ENCODE measurements around the gene ALK. TPM values are rescaled to one million over a fixed set of nuclear protein-coding genes. Genes with fewer than 3 reads are reported as not detected.

The ALK gene
- polyA plus RNA-seq, 3 donors, result not detected

DNA sequence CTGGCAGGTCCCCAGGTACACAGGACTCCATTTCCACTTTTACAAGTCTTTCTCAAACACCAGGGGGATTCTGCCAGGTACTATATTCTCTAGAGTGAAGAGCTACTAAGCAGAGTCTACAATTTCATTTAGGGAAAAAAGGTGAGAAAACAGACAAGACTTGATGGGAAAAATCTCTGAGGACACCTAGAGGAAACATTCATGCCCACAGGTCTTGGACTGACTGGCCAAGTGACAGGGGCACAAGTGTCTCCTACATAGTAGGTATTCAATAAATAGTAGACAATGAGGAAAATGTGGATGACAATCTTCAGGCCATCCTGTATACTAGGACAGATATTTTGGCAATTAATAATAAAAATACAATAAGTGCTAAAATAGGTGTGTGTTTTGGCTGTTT lies 577.6 kb downstream of the ALK start:
- Mint-ChIP-seq H3K9me3 (no peaks in the 10 kb centered on the region), H3K36me3 (no peaks in the 10 kb centered on the region), H3K27me3 (ENCODE audit: low read depth in 3 of 3) (peaks cover 5 to 8% (median 5%) of the 10 kb centered on the region in 3 donors), H3K27ac (no peak overlapping the region), H3K4me3 (no peak overlapping the region), H3K4me1 (no peaks in the 10 kb centered on the region)
- no peaks in the 10 kb centered on the region for H3K27me3 ChIP-seq (ENCODE audit: control insufficient read depth in 2 of 2, insufficient read depth in 2 of 2, low read length in 2 of 2)
- no peaks in the 10 kb centered on the region for H3K36me3 ChIP-seq (replicated peaks in 1 of 2; ENCODE audit: control insufficient read depth in 1 of 2, insufficient read depth in 2 of 2, low read length in 2 of 2)
- no peak overlapping the region for H2AFZ ChIP-seq (ENCODE audit: insufficient read depth, low read depth, low read length, poor library complexity, severe bottlenecking)
- no peaks in the 10 kb centered on the region for H3K9me3 ChIP-seq (replicated peaks in 1 of 2; ENCODE audit: control insufficient read depth in 1 of 2, insufficient read depth in 1 of 2, low read length in 2 of 2)
- no peak overlapping the region for H3K27ac ChIP-seq (ENCODE audit: low read depth in 1 of 2, low read length in 2 of 2)
- H3K9ac ChIP-seq (ENCODE audit: insufficient read depth, low read length, poor library complexity, severe bottlenecking), result no peak overlapping the region
- H3K4me3 ChIP-seq (replicated peaks in 1 of 3; ENCODE audit: low read depth in 2 of 3, low read length in 3 of 3), result no peak overlapping the region
- no peaks in the 10 kb centered on the region for H4K20me1 ChIP-seq (ENCODE audit: insufficient read depth, low read length)
- no peak overlapping the region for H3K4me2 ChIP-seq (replicated peaks; ENCODE audit: extremely low read depth, low read length, poor library complexity, severe bottlenecking)
- intact Hi-C loops (cut with micrococcal nuclease), result no loop called here
- no peak for DNase-seq
- TF ChIP-seq, protein P1, sequence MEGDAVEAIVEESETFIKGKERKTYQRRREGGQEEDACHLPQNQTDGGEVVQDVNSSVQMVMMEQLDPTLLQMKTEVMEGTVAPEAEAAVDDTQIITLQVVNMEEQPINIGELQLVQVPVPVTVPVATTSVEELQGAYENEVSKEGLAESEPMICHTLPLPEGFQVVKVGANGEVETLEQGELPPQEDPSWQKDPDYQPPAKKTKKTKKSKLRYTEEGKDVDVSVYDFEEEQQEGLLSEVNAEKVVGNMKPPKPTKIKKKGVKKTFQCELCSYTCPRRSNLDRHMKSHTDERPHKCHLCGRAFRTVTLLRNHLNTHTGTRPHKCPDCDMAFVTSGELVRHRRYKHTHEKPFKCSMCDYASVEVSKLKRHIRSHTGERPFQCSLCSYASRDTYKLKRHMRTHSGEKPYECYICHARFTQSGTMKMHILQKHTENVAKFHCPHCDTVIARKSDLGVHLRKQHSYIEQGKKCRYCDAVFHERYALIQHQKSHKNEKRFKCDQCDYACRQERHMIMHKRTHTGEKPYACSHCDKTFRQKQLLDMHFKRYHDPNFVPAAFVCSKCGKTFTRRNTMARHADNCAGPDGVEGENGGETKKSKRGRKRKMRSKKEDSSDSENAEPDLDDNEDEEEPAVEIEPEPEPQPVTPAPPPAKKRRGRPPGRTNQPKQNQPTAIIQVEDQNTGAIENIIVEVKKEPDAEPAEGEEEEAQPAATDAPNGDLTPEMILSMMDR (IDR thresholded peaks at IDR 0.05), result no peak
- no peaks in the 10 kb centered on the region for H3K79me2 ChIP-seq (ENCODE audit: insufficient read depth, low read length)
- H3K4me1 ChIP-seq (ENCODE audit: control insufficient read depth in 1 of 2, insufficient read depth in 2 of 2, low read length in 2 of 2), result no peaks in the 10 kb centered on the region

GRCh38 chr2:29336341-29337241 lies 584.8 kb downstream of the ALK start:
- H3K4me3 Mint-ChIP-seq, result no peak overlapping the region
- no peaks in the 10 kb centered on the region for H3K79me2 ChIP-seq (ENCODE audit: insufficient read depth, low read length)
- H3K9me3 Mint-ChIP-seq, result no peaks in the 10 kb centered on the region
- intact Hi-C loops (cut with micrococcal nuclease), result loop anchor here in 1 of 2 donors (5.0 kb wide), 1 partner anchor 34 kb away; no protein-coding TSS in a partner anchor
- no peak for DNase-seq
- H3K9ac ChIP-seq (ENCODE audit: insufficient read depth, low read length, poor library complexity, severe bottlenecking), result no peak overlapping the region
- H3K27ac Mint-ChIP-seq, result no peak overlapping the region
- TF ChIP-seq, protein P1 (IDR thresholded peaks at IDR 0.05), result no peak
- no peaks in the 10 kb centered on the region for H3K36me3 Mint-ChIP-seq
- H2AFZ ChIP-seq (ENCODE audit: insufficient read depth, low read depth, low read length, poor library complexity, severe bottlenecking), result no peak overlapping the region
- no peaks in the 10 kb centered on the region for H3K36me3 ChIP-seq (replicated peaks in 1 of 2; ENCODE audit: control insufficient read depth in 1 of 2, insufficient read depth in 2 of 2, low read length in 2 of 2)
- H3K27me3 ChIP-seq (ENCODE audit: control insufficient read depth in 2 of 2, insufficient read depth in 2 of 2, low read length in 2 of 2), result no peaks in the 10 kb centered on the region
- no peaks in the 10 kb centered on the region for H3K4me1 ChIP-seq (ENCODE audit: control insufficient read depth in 1 of 2, insufficient read depth in 2 of 2, low read length in 2 of 2)
- H4K20me1 ChIP-seq (ENCODE audit: insufficient read depth, low read length), result no peaks in the 10 kb centered on the region
- H3K9me3 ChIP-seq (replicated peaks in 1 of 2; ENCODE audit: control insufficient read depth in 1 of 2, insufficient read depth in 1 of 2, low read length in 2 of 2), result no peaks in the 10 kb centered on the region
- H3K27ac ChIP-seq (ENCODE audit: low read depth in 1 of 2, low read length in 2 of 2), result no peak overlapping the region
- H3K4me3 ChIP-seq (replicated peaks in 1 of 3; ENCODE audit: low read depth in 2 of 3, low read length in 3 of 3), result no peak overlapping the region
- no peak overlapping the region for H3K4me2 ChIP-seq (replicated peaks; ENCODE audit: extremely low read depth, low read length, poor library complexity, severe bottlenecking)
- 73% methylated on average over 4 of the region's 10 CpGs for WGBS (ENCODE audit: insufficient coverage)
- H3K4me1 Mint-ChIP-seq, result no peaks in the 10 kb centered on the region
- peaks cover 2 to 6% (median 4%) of the 10 kb centered on the region in 3 donors for H3K27me3 Mint-ChIP-seq (ENCODE audit: low read depth in 3 of 3)

Data from CD14-positive monocyte (primary cell).